Measurements from ENCODE around the gene KCNJ15.

GRCh38 chr21:38306433-38307141 is 49.8 kb downstream of the KCNJ15 start:
- no peak for TF ChIP-seq POLR2AphosphoS5 (IDR thresholded peaks at IDR 0.05; ENCODE audit: low read depth, low read length)
- no peak for TF ChIP-seq POLR2A (IDR thresholded peaks at IDR 0.05; ENCODE audit: low read depth, low read length)
- TF ChIP-seq TAF1 (IDR thresholded peaks at IDR 0.05; ENCODE audit: borderline replicate concordance, low read depth, low read length): no peak
